ENCODE measurements around the gene UGT1A6.

DNA sequence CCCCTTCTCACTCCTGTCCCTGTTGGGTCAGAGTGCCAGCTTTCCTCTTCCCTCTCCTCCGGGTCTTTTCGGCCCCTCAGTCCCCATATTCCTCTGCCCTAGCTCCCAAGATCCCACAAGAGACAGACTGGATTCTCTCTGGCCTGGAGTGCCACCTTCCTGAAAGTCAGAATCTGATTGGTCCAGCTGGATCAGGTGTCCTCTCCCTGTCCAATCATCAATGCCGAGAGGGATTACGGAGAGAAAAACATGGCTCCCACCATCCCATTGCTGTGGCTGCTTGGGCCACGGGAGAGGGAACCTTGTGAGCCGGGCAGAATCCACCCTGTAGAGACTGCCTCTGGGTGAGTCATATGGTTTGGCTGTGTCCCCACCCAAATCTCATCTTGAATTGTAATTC is 82.7 kb downstream of the UGT1A6 start:
- TF ChIP-seq, protein P1, sequence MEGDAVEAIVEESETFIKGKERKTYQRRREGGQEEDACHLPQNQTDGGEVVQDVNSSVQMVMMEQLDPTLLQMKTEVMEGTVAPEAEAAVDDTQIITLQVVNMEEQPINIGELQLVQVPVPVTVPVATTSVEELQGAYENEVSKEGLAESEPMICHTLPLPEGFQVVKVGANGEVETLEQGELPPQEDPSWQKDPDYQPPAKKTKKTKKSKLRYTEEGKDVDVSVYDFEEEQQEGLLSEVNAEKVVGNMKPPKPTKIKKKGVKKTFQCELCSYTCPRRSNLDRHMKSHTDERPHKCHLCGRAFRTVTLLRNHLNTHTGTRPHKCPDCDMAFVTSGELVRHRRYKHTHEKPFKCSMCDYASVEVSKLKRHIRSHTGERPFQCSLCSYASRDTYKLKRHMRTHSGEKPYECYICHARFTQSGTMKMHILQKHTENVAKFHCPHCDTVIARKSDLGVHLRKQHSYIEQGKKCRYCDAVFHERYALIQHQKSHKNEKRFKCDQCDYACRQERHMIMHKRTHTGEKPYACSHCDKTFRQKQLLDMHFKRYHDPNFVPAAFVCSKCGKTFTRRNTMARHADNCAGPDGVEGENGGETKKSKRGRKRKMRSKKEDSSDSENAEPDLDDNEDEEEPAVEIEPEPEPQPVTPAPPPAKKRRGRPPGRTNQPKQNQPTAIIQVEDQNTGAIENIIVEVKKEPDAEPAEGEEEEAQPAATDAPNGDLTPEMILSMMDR (IDR thresholded peaks at IDR 0.05; ENCODE audit: insufficient read depth, low read length) = no peak
- no peak for TF ChIP-seq POLR2AphosphoS5 (IDR thresholded peaks at IDR 0.05; ENCODE audit: low read depth)
